Measurements from ENCODE around the gene TSPAN18. TPM values are rescaled to one million over a fixed set of nuclear protein-coding genes. Genes with fewer than 3 reads are reported as not detected.

Gene TSPAN18
- total RNA-seq, 1 experiment from 2014 or later = 18.3 TPM

DNA sequence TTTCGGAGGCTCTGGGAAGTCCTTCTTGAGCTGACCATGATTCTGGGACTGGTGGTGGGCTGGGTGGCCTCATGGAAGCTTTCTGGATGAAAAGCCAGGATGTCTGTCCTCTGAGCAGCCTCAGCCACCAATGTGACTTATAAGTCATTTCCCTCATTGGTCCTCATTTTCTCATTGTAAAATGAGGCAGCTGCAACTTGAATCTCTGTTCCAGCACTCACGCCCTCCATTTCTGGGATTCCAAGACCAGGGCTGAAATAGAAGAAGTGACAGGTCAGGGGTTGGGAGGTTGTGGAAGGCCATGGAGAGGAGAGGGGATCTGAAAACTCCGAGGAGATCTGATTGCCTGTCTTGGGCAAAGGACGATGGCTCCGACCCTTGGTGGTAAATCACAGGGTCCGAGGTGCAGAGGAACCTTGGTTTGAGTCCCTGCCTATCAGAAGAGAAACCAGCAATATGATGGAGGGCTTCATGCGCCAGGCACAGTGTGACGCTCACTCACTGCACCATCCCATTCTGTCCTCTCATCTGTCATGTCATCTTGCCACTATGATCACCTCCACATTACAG lies 38.3 kb downstream of the TSPAN18 start:
- Histone ChIP-seq H3K4me3 (replicated peaks in 1 of 2; ENCODE audit: low read depth in 1 of 2, low read length in 2 of 2) (no peak overlapping the region), H3K36me3 (ENCODE audit: control insufficient read depth in 1 of 2, insufficient read depth in 2 of 2, low read length in 2 of 2) (no peaks in the 10 kb centered on the region), H3K4me2 (ENCODE audit: low read length) (no peak overlapping the region), H2AFZ (ENCODE audit: low read depth, low read length, poor library complexity, severe bottlenecking) (no peak overlapping the region), H3K79me2 (ENCODE audit: insufficient read depth, low read length) (no peaks in the 10 kb centered on the region), H3K9me2 (ENCODE audit: insufficient read depth) (no peaks in the 10 kb centered on the region), H3K4me1 (ENCODE audit: control insufficient read depth in 1 of 2, insufficient read depth in 2 of 2, low read length in 2 of 2) (peaks cover 7 to 12% of the 10 kb centered on the region in 2 experiments; a peak in 3 of 4 replicates), H3K9me3 (ENCODE audit: control insufficient read depth in 1 of 2, insufficient read depth in 1 of 2, low read depth in 1 of 2, low read length in 2 of 2) (no peaks in the 10 kb centered on the region), H3K27me3 (ENCODE audit: insufficient read depth, low read length) (no peaks in the 10 kb centered on the region), H3K9ac (ENCODE audit: low read length) (no peak overlapping the region), H3K27ac (ENCODE audit: low read depth, low read length) (no peak overlapping the region), H4K20me1 (ENCODE audit: insufficient read depth) (no peaks in the 10 kb centered on the region)
- BruUV-seq (replicated peaks) = no TSS peak
- POLR2A ChIA-PET = no interaction called here
- DNase-seq (ENCODE audit: low read depth, low spot score) (no peak), ATAC-seq (no peak)
- CTCF ChIA-PET = no interaction called here
- RAD21 ChIA-PET (ENCODE audit: low non-redundant PET in 1 of 2, low total read pairs in 2 of 2, uncharacterized antibody in 2 of 2, unreplicated experiment in 2 of 2) = no interaction called here
- TF ChIP-seq EZH2phosphoT487 (IDR thresholded peaks at IDR 0.05; ENCODE audit: borderline replicate concordance) (no peak), ELF1 (IDR thresholded peaks at IDR 0.05; ENCODE audit: borderline replicate concordance, low read depth) (no peak), CBX3 (IDR thresholded peaks at IDR 0.05; ENCODE audit: low read depth) (no peak), FOSL1 (IDR thresholded peaks at IDR 0.05; ENCODE audit: low read depth) (no peak), EGR1 (IDR thresholded peaks at IDR 0.05; ENCODE audit: low read depth) (no peak)
- TF ChIP-seq, protein P1, sequence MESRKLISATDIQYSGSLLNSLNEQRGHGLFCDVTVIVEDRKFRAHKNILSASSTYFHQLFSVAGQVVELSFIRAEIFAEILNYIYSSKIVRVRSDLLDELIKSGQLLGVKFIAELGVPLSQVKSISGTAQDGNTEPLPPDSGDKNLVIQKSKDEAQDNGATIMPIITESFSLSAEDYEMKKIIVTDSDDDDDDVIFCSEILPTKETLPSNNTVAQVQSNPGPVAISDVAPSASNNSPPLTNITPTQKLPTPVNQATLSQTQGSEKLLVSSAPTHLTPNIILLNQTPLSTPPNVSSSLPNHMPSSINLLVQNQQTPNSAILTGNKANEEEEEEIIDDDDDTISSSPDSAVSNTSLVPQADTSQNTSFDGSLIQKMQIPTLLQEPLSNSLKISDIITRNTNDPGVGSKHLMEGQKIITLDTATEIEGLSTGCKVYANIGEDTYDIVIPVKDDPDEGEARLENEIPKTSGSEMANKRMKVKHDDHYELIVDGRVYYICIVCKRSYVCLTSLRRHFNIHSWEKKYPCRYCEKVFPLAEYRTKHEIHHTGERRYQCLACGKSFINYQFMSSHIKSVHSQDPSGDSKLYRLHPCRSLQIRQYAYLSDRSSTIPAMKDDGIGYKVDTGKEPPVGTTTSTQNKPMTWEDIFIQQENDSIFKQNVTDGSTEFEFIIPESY (IDR thresholded peaks at IDR 0.05; ENCODE audit: extremely low read depth, insufficient replicate concordance, low read length) = no peak
- TF ChIP-seq, protein P2, sequence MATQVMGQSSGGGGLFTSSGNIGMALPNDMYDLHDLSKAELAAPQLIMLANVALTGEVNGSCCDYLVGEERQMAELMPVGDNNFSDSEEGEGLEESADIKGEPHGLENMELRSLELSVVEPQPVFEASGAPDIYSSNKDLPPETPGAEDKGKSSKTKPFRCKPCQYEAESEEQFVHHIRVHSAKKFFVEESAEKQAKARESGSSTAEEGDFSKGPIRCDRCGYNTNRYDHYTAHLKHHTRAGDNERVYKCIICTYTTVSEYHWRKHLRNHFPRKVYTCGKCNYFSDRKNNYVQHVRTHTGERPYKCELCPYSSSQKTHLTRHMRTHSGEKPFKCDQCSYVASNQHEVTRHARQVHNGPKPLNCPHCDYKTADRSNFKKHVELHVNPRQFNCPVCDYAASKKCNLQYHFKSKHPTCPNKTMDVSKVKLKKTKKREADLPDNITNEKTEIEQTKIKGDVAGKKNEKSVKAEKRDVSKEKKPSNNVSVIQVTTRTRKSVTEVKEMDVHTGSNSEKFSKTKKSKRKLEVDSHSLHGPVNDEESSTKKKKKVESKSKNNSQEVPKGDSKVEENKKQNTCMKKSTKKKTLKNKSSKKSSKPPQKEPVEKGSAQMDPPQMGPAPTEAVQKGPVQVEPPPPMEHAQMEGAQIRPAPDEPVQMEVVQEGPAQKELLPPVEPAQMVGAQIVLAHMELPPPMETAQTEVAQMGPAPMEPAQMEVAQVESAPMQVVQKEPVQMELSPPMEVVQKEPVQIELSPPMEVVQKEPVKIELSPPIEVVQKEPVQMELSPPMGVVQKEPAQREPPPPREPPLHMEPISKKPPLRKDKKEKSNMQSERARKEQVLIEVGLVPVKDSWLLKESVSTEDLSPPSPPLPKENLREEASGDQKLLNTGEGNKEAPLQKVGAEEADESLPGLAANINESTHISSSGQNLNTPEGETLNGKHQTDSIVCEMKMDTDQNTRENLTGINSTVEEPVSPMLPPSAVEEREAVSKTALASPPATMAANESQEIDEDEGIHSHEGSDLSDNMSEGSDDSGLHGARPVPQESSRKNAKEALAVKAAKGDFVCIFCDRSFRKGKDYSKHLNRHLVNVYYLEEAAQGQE (IDR thresholded peaks at IDR 0.05; ENCODE audit: low read depth) = no peak
- TF ChIP-seq, protein P3, sequence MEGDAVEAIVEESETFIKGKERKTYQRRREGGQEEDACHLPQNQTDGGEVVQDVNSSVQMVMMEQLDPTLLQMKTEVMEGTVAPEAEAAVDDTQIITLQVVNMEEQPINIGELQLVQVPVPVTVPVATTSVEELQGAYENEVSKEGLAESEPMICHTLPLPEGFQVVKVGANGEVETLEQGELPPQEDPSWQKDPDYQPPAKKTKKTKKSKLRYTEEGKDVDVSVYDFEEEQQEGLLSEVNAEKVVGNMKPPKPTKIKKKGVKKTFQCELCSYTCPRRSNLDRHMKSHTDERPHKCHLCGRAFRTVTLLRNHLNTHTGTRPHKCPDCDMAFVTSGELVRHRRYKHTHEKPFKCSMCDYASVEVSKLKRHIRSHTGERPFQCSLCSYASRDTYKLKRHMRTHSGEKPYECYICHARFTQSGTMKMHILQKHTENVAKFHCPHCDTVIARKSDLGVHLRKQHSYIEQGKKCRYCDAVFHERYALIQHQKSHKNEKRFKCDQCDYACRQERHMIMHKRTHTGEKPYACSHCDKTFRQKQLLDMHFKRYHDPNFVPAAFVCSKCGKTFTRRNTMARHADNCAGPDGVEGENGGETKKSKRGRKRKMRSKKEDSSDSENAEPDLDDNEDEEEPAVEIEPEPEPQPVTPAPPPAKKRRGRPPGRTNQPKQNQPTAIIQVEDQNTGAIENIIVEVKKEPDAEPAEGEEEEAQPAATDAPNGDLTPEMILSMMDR (IDR thresholded peaks at IDR 0.05 in 2 of 3, conservative IDR thresholded peaks at IDR 0.05 in 1 of 3; ENCODE audit: borderline replicate concordance in 1 of 3, insufficient read depth in 1 of 3, low read depth in 2 of 3, low read length in 2 of 3) = no peak
- intact Hi-C loops (cut with micrococcal nuclease) = no loop called here

Data from HCT116 (cell line).